SHP77 treated with DMSO at 0.1 percent for 48 hours (cell line): ENCODE data around the gene RASA4.
"Not testable (repeated sequence)": the region's sequence is repeated elsewhere in the genome, so short reads cannot be mapped to it uniquely, and the experiment has no call there.

Experiments
- DNase-seq: peaks from one replicate; lab custom pipeline; 2025; lab: John Stamatoyannopoulos, UW

Gene RASA4

DNA sequence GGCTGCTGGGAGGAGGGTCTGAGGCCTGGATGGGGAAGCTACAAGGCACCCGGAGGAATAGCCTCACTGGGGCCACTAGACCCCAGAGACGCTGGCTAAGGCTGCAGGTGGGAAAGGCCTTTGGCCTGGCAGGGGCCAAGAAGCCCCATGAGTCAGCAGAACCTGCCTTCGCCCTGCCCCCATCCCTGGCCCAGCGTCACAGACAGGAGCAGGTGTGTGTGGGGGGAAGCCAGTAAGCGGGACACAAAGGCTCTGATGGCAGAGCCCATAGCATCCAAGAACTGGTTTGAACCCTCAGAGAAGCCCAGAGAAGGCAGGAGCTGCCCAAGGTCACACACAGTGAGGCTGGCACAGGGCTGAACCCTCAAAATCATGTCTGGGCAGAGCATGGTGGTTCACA, 9.7 kb downstream of the RASA4 start:
- not testable (repeated sequence) for DNase-seq

DNA sequence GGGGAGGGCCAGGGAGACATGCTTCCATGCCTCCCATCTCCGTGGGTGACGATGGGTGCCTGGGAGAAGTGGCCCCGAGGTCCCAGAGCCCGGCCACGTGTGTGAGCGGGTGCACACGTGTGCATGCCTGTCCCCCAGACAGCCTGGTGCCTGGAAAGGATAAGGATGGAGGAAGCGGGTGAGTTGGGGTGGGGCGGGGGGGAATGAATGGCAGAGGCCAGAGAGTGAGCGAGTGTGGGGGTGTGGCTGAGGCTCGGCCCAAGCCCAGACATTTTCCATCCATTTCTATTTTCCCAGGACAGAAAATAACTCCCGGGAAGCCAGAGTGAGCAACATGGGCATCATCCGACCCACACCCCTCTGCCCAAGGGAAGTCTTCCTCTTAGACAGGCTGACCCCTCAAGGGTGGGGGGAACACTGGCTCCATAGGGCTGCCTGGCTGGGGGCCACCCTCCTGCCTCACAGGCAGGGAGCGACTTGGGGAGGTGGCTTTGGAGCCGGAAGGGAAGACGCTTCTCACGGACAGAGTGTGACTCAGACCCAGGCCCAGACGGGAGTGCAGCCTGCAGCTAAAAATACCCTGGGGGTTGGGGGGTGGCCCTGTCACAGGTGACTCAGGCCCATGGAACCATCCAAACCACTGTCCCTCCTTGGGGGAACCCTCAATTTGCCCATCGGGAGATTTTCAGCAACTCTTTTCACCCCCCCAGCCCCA, 12.0 kb downstream of the RASA4 start:
- not testable (repeated sequence) for DNase-seq

DNA sequence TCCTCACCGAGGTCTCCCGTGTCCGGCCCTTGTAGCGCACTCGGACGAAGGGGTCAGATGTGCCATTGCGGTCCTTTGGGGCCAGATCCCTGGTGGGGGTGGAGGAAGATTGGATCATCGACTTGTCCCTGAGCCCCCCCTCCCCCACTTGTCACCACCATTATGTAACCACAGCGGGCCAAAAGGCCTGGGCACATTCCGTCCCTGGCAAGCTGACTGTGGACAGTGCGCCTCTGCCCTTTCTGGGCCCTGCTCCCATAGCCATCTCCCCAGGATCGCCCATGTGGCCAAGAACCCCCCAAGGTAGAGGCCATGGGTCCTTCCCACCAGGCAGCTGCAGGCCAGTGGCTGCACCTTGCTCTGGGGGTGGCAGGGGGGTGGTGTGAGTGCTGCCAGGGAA, 14.2 kb downstream of the RASA4 start:
- DNase-seq, result not testable (repeated sequence)

DNA sequence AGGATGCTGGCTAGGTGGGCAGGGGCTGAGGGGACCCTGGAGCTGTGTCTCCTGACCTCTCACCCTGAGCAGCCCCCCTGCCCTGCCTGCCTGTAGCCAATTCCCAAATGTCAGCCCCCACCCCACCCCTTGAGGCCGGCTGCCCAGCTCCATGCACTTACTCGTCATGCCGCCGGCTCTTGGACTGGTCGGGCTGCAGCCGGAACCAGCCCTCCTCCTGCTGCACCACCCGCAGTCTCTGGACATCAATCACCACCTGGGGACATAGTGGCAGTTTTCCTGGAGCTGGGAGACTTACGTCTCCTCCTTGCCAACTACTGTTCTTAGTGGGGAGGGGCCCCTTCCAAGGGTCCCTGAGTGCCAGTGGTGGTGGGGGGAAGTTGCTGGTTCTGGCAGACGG, 16.9 kb downstream of the RASA4 start:
- DNase-seq, result not testable (repeated sequence)

DNA sequence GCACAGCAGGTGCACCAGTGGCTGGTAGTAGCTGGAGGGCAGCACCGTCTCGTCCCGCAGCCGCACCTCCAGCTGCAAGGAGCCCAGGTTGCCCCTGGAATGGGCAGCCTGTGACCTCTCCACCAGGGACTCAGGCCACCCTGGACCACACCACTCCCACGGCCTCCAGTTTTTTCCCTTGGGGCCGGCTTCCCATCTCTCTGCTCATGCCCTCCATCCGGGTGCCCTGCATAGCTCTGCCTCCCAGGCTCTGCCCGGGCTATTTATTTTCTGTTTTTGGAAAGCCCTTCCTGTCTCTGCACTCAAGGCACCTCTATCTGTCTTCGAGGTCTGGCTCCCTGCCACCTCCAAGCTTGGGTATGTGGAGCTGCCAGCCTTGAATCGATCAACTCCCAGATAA, 20.5 kb downstream of the RASA4 start:
- DNase-seq, result not testable (repeated sequence)

DNA sequence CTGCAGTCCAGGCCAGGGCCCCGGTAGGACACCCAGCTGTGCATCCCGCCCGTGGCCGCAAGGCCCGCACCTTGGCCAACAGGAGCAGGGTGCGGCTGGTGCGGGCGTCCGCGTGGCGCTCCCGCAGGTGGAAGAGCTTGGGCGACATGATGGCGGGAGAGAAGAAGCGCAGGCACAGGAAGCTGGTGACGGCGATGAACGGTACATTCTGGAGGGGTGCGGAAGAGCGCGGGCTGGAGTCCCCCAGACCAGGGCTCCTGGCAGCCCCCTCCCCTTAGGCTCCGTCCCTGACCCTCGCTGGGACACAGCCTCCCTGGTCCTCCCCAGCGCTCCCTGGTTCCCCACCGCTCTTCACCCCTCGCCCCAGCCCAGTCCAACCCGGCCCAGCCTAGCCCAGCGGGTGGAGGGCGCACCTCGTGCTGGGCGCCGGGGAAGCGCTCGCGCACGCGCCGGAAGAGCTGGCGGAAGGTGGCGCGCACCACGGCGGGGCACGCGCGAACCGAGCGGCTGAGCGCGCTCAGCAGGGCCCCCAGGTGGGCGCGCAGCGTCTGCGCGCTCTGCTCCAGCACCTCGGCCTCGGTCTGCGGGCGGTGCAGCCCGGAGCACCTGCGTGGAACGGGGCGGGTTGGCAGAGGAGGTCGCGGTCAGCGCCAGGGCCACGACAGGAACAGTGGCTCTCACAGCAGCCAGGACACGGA, 22.8 kb downstream of the RASA4 start:
- not testable (repeated sequence) for DNase-seq

DNA sequence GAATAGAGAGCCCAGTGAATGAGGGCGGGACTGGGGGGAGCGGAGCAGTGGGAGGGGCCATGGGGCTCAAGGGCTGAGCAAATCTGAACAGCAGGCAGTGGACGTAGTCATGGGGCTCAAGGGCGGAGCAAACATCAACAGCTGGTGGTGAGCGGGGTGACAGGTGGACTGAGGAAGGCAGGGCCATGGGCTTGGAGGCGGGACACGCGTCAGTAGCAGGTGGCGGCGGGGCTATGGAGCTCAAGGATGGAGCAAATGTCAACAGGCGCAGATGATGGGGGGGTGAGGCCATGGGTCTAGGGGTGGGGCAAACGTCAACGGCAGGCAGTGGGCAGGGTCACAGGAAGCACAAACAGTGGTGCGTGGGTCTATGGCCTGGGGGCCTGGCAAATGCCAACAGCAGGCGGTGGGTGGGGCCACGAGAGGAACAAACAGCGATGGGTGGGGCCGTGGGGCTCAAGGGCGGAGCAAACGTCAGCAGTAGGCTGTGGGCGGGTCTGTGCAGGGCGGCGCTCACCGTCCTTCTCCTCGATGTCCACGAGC, 24.0 kb downstream of the RASA4 start:
- not testable (repeated sequence) for DNase-seq

DNA sequence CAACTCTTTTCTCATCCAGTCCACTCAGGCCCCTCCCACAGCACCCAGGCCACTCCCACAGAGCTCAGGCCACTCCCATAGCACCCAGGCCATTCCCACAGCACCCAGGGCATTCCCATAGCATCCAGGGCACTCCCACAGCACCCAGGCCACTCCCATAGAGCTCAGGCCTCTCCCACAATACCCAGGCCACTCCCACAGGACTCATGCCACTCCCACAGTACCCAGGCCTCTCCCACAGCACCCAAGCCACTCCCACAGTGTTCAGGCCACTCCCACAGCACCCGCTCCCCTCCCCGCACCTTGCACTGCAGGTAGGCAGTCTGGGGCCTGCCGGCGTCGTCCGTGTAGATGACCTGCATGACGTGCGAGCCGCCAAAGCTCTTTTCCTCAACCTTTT, 26.7 kb downstream of the RASA4 start:
- not testable (repeated sequence) for DNase-seq

DNA sequence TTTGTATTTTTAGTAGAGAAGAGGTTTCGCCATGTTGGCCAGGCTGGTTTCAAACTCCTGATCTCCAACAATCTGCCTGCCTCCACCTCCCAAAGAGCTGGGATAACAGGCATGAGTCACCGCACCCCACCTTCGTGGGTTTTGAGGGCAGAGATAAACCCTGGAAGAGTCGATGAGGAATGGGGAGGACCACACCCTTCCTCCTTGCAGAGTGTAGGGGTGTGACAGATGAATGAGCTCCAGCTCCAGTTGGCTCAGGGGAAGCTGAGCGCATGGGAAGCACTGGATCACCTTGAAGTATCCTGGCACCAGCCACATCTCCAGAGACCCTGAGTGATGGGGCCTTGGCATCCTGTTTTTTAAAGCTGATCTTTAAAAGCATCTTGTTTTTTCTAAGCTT, 33.1 kb downstream of the RASA4 start:
- DNase-seq, result not testable (repeated sequence)

DNA sequence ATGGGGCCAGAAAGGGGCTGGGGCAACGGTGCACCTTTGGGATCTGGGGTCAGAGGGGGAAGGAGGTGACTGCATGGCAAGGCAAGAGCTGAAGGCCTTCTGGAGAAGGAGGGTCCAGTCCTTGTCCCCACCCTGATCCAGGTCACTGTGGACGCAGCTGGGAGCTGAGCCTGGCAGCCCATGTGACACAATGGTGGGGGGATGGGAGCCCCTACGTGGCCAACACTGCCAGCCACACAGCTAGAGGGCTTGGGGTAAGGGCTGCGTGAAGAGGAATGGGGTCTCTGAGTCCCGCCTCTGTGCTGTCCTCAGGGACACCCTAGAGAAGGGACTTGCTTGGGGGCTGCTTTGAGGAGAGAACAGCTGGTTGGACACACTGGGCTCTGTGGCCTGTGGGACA, 34.8 kb downstream of the RASA4 start:
- DNase-seq, result not testable (repeated sequence)

DNA sequence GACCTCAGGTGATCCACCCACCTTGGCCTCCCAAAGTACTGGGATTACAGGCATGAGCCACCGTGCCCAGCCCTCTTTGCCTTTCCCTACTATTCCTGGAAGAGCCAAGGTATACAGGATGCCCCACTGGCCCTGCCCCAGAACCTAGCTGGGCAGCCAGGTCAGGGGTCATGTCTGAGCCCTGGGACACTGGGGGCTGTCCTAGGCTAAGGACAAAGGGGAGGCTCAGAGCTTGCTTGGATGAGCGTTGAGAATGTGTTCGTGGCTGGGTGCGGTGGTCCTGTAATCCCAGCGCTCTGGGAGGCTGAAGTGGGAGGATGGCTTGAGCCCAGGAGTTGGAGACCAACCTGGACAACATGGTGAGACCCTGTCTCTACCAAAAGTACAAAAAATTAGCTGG, 38.1 kb downstream of the RASA4 start:
- DNase-seq, result not testable (repeated sequence)

DNA sequence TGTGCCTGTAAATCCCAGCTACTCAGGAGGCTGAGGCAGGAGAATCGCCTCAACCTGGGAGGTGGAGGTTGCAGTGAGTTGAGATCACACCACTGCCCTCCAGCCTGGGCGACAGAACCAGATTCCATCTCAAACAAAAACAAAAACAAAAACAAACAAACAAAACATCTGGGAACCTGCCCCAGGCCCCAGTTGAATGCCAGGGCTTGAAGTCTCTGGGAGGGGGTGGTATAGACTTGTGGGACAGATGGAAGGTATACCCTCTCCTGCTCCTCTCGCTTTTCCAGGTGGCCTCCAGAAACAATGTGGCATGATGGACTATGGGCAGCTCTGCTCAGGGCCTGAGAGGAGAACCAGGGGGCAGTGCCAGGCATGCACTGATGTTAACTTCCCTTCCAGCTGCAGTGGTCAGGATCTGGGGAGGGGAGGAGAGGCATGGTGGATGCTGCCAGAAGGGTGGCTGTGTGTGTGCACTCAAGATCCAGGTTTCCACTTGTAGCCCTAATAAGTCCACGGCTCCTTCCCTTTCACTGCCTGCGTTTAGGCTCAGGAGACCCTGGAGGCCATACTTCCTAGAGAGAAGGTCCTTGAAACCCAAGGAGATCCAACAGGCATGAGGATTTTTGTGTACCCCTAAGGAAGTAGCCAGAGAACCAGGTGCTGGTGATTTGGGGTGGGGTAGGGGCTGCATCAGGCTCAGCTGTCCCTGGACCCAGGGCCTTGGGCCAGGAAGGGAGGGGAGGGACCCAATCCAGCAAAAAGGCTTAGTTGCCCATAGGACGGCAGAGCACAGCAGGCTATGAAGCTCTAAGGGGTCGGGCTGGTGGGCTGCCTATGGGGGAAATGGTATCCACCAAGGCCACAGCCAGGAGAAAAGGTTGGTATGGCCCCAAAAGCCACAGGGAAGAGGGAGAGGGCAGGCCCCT, 39.0 kb downstream of the RASA4 start:
- not testable (repeated sequence) for DNase-seq

DNA sequence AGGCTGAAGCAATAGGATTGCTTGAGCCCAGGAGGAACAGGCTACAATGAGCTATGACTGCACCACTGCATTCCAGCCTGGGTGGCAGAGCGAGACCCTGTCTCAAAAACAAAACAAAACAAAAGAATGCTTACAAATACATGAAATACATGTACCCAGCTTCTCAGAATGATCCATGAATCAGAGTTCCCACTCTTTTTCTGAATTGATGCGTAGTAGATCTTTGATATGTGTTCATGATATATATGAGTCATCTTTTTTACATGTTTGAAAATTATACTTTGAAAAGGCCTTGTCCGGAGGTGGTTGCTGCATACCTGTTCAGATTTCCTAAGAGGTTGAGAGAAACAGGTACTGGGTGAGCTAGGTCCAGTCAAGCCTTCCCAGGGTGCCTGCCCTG, 40.2 kb downstream of the RASA4 start:
- not testable (repeated sequence) for DNase-seq

DNA sequence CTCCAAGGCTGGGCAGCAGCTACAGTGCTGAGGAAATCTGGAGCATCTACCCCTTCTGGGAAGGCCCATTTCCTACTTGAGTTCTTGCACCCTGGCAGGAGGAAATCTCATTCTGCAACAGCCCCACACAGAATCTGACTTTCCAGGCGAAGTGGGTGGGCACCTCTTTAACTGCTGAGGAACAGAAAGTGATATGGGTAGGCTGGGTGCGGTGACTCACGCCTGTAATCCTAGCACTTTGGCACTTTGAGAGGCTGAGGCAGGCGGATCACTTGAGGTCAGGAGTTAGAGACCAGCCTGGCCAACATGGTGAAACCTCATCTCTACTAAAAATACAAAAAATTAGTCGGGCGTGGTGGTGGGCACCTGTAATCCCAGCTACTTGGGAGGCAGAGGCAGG, 41.9 kb downstream of the RASA4 start:
- not testable (repeated sequence) for DNase-seq

DNA sequence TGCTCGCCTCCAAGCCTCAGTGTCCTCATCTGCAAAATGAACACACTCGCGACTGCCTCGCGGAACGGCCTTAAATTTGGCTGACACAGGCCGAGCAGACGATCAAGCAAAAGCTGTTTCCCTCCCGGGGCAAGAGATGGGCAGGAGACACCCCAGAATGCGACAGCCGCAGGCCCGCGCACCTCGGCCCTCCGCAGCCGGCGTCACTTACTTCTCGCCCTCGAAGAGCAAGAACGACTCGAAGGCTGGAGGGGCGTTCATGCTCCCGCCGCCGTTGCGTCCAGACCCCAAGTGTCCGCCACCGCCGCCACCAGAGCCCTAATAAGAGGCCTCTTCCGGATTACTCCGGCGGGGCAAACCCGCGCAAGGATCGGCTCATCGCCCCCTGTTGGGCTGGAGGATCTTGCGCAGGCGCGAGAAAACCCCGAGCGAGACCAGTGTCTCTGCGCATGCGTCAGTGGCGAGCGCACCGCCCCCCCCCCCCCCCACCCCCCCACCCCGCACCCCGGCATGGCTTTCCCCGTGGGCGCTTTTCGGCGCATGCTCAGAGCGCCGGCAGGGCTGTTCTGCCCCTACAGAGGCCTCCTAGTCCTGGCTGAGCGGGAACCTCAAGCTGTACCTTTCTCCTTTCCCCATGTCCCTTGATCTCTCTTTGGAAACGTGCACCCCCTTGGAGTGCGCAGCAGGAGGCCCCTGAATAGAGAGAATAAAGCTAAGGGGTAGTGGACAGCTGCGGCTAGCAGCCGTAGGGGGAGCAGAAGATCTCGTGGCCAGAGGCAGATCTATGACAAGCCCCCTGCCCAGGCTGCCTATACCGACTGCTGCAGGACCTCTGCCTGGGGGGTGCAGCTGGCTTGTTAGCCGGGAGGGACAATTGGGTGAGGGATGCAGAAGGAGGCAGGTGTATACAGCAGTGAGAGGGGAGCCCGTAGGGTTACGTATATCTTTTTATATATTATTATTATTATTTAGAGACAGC, 44.0 kb downstream of the RASA4 start, which contains the start of gene POLR2J3:
Gene POLR2J3, minus strand, starts transcription at position 323 of the 979 bp plus-strand sequence. Its CDS starts 62 bp downstream, at position 261.
- DNase-seq, result not testable (repeated sequence)

DNA sequence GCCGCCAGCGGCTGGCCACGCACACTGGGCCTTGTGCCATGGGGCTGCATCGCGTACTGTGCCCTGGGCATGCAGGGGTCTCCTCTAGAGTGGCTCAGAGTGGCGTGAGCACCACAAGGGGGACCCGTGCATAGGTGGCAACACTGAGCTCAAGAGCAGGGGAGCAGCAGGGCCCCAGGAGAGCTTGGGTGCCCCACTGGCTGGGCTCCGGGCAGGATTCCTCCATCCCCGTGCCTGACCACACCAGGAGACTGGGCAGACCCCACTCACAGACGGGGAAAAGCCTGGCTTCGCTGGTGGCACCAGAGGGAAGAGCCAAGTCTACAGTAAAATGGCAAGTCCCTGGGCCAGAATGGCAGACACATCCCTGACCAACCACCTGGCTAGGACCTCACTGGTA, 47.9 kb downstream of the RASA4 start:
- not testable (repeated sequence) for DNase-seq

DNA sequence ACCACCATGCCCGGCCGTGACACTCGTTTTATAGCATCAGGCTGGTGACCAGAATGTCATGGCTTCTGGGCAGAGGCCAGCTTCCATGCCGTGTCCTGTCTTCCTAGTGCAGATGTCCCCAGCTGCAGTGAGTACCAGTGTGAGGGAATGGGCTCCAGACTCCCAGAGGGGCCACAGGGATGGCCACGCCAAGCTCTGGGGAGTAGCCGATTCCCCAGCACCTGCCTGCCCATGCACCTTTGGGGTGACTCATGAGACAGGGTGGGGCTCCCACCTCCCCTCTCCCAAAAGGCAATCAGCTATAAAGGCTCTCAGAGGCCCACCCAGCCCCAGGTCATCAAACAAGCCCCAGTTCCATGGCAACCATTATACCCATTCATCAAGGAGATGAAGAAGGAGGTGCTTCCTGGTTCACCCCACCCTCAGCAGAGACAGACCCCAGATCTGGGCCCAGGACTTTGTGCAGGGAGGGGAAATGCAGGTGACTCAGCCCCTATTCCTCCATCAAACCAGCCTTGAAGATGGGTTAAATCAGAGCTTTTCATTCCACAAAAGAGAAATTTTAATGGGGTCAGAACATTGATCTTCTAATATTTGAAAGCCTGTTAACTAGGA, 65.6 kb downstream of the RASA4 start, which contains the start of gene SPDYE2:
Gene SPDYE2, plus strand, starts transcription at position 419 of the 615 bp plus-strand sequence. CDS start 2,030 bp downstream, outside the sequence.
- not testable (repeated sequence) for DNase-seq

DNA sequence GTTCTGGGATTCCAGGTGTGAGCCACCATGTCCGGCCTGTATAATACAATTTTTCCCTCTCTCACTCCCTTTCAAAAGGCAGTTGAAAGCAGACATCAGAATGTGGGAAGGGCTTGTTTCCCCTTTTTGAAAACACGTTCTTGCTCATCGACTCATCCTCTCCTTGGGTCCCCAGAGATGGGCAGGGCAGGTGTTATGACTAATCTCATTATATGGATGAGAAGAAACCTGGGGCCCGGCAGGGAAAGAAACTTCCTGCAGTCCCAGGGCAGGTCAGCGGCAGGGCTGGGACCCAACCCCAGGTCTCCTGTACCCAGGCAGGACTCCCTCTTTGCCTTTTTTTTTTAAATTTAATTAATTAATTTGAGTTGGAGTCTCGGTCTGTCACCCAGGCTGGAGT, 70.2 kb downstream of the RASA4 start:
- DNase-seq, result not testable (repeated sequence)

DNA sequence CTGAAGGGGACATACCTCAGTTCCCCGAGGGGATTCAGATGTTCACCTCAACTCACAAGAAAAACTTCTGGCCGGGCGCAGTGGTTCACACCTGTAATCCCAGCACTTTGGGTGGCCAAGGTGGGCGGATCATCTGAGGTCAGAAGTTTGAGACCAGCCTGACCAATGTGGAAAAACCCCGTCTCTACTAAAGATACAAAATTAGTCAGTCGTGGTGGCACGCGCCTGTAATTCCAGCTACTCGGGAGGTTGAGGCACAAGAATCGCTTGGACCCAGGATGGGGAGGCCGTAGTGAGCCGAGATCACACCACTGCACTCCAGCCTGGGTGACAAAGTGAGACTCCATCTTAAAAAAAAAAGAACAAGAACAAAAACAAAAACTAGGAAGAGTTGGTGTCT, 71.3 kb downstream of the RASA4 start:
- DNase-seq, result not testable (repeated sequence)

DNA sequence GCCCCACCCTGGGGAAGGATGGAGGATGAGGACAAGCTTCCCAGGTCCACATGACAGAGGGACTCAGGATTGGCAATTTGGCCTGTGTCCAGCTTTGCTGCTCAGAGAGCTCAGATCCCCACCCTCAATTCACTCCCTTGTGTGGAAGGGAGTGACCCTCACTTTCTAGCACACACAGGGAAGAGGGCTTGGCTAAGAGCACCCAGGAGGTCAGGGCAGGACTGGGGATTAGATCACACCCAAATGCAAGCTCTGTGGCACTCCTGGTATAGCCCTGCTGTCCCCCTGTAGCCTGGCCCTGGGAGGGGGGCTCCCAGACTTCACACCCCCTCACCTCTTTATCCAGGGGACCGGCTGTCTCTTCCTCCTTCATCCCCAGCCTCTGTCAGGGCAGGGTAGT, 72.2 kb downstream of the RASA4 start:
- not testable (repeated sequence) for DNase-seq
